ENCODE results near the gene KRT78.
"Not testable (repeated sequence)": the region's sequence is repeated elsewhere in the genome, so short reads cannot be mapped to it uniquely, and the experiment has no call there.

KRT78 gene

GRCh38 chr12:52809166-52809565, 39.6 kb downstream of the KRT78 start:
- DNase-seq: no peak

GRCh38 chr12:52808573-52809160, 40.1 kb downstream of the KRT78 start:
- DNase-seq: no peak

- DNase-seq: no peak
These were observed 41.0 kb downstream of the KRT78 start for GRCh38 chr12:52807544-52808470.

- DNase-seq: no peak
These were observed 41.8 kb downstream of the KRT78 start for GRCh38 chr12:52806821-52807543.

GRCh38 chr12:52806169-52806811, 42.5 kb downstream of the KRT78 start:
- no peak for DNase-seq

- DNase-seq: no peak
These were observed 43.1 kb downstream of the KRT78 start for GRCh38 chr12:52805739-52806138.

- DNase-seq: peak; percentile 47
These were observed 43.8 kb downstream of the KRT78 start for GRCh38 chr12:52805000-52805399.

- no peak for DNase-seq
These were observed 46.4 kb downstream of the KRT78 start for GRCh38 chr12:52802442-52802841.

GRCh38 chr12:52801773-52802172, 47.0 kb downstream of the KRT78 start:
- no peak for DNase-seq

- no peak for DNase-seq
These were observed 48.4 kb downstream of the KRT78 start for GRCh38 chr12:52800259-52800917.

- DNase-seq: no peak
These were observed 49.1 kb downstream of the KRT78 start for GRCh38 chr12:52799505-52800211.

- DNase-seq: no peak
These were observed 49.9 kb downstream of the KRT78 start for GRCh38 chr12:52798671-52799504.

GRCh38 chr12:52798003-52798670, 50.7 kb downstream of the KRT78 start:
- peak; percentile 47 for DNase-seq

GRCh38 chr12:52797529-52797894, 51.3 kb downstream of the KRT78 start:
- no peak for DNase-seq

- DNase-seq: peak; percentile 96
These were observed 51.8 kb downstream of the KRT78 start for GRCh38 chr12:52796839-52797528.

GRCh38 chr12:52796429-52796794, 52.4 kb downstream of the KRT78 start:
- DNase-seq: no peak

GRCh38 chr12:52795694-52796428, 52.9 kb downstream of the KRT78 start, which contains the start of gene KRT3:
TSS of gene KRT3 (minus strand) at chr12:52796117. CDS start at chr12:52796042, 75 bp downstream.
- DNase-seq: no peak

- DNase-seq: not testable (repeated sequence)
These were observed 53.5 kb downstream of the KRT78 start for GRCh38 chr12:52795332-52795674.
